Activated CD8-positive, alpha-beta T cell treated with anti-CD3 and anti-CD28 coated beads for 36 hours (primary cell): ENCODE data around the gene HNRNPU. TPM values are rescaled to one million over a fixed set of nuclear protein-coding genes. Genes with fewer than 3 reads are reported as not detected.

Experiments
- ATAC-seq: fragments of 200-7000 bp; cut with Tn5 transposase; one replicate; pipeline ENCODE4 v1.10.0; 2021; ENCODE audit warnings: mild to moderate bottlenecking, moderate library complexity
- CTCF ChIA-PET: fragments of 350-600 bp; sonication (Branson Sonifier 250); formaldehyde crosslinking; loops from one replicate; lab custom pipeline; 2021; ENCODE audit warnings: antibody characterized with exemption; lab: Charles Lee
- POLR2A ChIA-PET: fragments of 350-600 bp; sonication (Branson Sonifier 250); formaldehyde crosslinking; loops from one replicate; lab custom pipeline; 2021; ENCODE audit warnings: antibody characterized with exemption; lab: Charles Lee
- DNase-seq: peaks from one replicate; pipeline ENCODE4 v3.0.0-alpha.2; 2020
- H3K27ac Mint-ChIP-seq: one replicate; pipeline ENCODE4 v1.8.0; 2021; ENCODE audit warnings: mild to moderate bottlenecking, mixed read lengths
- H3K27me3 Mint-ChIP-seq: one replicate; pipeline ENCODE4 v1.8.0; 2021; ENCODE audit warnings: mixed read lengths
- H3K36me3 Mint-ChIP-seq: one replicate; pipeline ENCODE4 v1.8.0; 2021; ENCODE audit warnings: low read depth, mixed read lengths
- H3K4me1 Mint-ChIP-seq: one replicate; pipeline ENCODE4 v1.8.0; 2021; ENCODE audit warnings: low read depth, mixed read lengths
- H3K4me3 Mint-ChIP-seq: one replicate; pipeline ENCODE4 v1.8.0; 2021; ENCODE audit warnings: mild to moderate bottlenecking, moderate library complexity, mixed read lengths
- H3K9me3 Mint-ChIP-seq: one replicate; pipeline ENCODE4 v1.8.0; 2021; ENCODE audit warnings: mixed read lengths
- intact Hi-C: fragments of 100-400 bp; cut with micrococcal nuclease; formaldehyde crosslinking; loops from one replicate; pipeline ENCODE4 v1.10.0; 2022
- total RNA-seq, 2 experiments: library from RNA; stranded (reverse); gene quantifications; one replicate each; pipeline ENCODE4 v1.2.3, GENCODE V29; 2021
- TF ChIP-seq, protein P1 (sequence below): fragments of 200-600 bp; IDR thresholded peaks from one replicate; pipeline ENCODE4 v1.8.0; 2022; ENCODE audit warnings: antibody characterized with exemption, mild to moderate bottlenecking

HNRNPU gene
- total RNA-seq, 2 experiments from 2014 or later = 469 to 474 TPM

DNA sequence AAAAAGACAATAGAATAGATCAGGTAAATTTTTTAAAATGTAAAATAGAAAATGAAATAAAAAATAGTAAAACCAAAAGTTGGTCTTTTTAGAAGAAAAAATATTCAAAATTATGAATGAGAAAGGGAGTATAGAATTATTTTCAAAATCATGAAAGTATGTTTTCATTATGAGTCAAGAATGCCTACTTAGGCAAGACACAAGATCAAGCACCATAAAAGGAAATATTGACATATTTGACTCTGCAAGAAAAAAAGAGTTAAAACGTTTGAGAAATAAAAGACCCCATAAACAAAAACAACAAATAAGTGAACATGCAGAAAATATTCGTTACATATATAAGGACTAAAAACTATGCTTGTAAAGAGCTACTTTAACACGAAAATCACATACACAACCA is 33.7 kb downstream of the HNRNPU start:
- Mint-ChIP-seq H3K27me3 (no peaks in the 10 kb centered on the region), H3K27ac (no peak overlapping the region), H3K36me3 (no peaks in the 10 kb centered on the region), H3K4me1 (peaks cover 2% of the 10 kb centered on the region), H3K4me3 (no peak overlapping the region), H3K9me3 (no peaks in the 10 kb centered on the region)
- TF ChIP-seq, protein P1, sequence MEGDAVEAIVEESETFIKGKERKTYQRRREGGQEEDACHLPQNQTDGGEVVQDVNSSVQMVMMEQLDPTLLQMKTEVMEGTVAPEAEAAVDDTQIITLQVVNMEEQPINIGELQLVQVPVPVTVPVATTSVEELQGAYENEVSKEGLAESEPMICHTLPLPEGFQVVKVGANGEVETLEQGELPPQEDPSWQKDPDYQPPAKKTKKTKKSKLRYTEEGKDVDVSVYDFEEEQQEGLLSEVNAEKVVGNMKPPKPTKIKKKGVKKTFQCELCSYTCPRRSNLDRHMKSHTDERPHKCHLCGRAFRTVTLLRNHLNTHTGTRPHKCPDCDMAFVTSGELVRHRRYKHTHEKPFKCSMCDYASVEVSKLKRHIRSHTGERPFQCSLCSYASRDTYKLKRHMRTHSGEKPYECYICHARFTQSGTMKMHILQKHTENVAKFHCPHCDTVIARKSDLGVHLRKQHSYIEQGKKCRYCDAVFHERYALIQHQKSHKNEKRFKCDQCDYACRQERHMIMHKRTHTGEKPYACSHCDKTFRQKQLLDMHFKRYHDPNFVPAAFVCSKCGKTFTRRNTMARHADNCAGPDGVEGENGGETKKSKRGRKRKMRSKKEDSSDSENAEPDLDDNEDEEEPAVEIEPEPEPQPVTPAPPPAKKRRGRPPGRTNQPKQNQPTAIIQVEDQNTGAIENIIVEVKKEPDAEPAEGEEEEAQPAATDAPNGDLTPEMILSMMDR = no peak
- intact Hi-C loops = loop anchor here (10.0 kb wide), 1 partner anchor 144 kb away; no protein-coding TSS in a partner anchor
- DNase-seq (no peak), ATAC-seq (no peak)
- ChIA-PET CTCF (interaction anchor here (1.2 to 2.5 kb wide), 3 partner anchors 13 to 212 kb away, joined by 3 to 11 read pairs (median 9); no protein-coding TSS in a partner anchor), POLR2A (interaction anchor here (1.3 kb wide), 1 partner anchor 34 kb away, joined by 3 read pairs; the partner anchor contains the start of gene HNRNPU)

DNA sequence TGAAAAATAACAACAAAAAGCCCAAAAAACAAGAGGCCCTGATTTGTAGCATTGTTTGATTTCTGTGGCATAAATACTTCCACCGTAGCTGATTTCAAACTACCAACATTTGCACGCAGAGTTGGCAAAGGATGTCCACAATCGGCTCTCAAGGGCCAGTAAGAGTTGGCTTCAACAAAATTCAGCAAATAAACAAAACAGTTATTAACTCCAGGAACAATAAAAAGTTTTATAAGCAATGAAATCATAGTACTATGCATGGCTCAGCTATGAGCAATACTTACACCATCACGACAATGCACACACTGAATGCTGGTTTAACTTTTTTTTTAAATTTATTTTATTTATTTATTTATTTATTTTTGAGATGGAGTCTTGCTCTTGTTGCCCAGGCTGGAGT is 37.6 kb downstream of the HNRNPU start:
- intact Hi-C loops = no loop called here
- CTCF ChIA-PET = no interaction called here
- ATAC-seq (no peak), DNase-seq (no peak)
- H3K4me3 Mint-ChIP-seq = no peak overlapping the region
- H3K9me3 Mint-ChIP-seq = no peaks in the 10 kb centered on the region
- TF ChIP-seq, protein P1 = no peak
- POLR2A ChIA-PET = no interaction called here
- H3K27me3 Mint-ChIP-seq = no peaks in the 10 kb centered on the region
- no peaks in the 10 kb centered on the region for H3K36me3 Mint-ChIP-seq
- no peaks in the 10 kb centered on the region for H3K4me1 Mint-ChIP-seq
- H3K27ac Mint-ChIP-seq = no peak overlapping the region

DNA sequence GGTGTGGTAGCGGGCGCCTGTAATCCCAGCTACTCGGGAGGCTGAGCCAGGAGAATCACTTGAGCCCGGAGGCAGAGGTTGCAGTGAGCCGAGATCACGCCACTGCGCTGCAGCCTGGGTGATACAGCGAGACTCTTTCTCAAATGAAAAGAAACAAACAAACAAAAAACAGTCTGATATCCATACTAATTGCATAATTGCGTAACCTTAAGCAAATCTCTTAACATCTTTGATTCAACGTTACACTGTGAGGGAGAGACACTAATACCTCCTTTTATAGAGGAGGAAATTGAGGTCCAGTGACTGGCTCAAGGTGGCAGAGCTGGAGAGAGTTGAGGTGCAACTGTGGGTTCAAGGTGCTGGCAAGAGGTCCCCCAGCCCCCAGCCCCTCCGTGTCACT is 41.5 kb downstream of the HNRNPU start:
- DNase-seq (no peak), ATAC-seq (no peak)
- H3K4me3 Mint-ChIP-seq = no peak overlapping the region
- no peaks in the 10 kb centered on the region for H3K27me3 Mint-ChIP-seq
- POLR2A ChIA-PET = interaction anchor here (3.5 kb wide), 1 partner anchor 12 kb away, joined by 13 read pairs; the partner anchor contains the start of gene COX20
- TF ChIP-seq, protein P1 = no peak
- H3K36me3 Mint-ChIP-seq = no peaks in the 10 kb centered on the region
- CTCF ChIA-PET = no interaction called here
- H3K9me3 Mint-ChIP-seq = no peaks in the 10 kb centered on the region
- H3K4me1 Mint-ChIP-seq = no peaks in the 10 kb centered on the region
- H3K27ac Mint-ChIP-seq = no peak overlapping the region
- intact Hi-C loops = no loop called here

DNA sequence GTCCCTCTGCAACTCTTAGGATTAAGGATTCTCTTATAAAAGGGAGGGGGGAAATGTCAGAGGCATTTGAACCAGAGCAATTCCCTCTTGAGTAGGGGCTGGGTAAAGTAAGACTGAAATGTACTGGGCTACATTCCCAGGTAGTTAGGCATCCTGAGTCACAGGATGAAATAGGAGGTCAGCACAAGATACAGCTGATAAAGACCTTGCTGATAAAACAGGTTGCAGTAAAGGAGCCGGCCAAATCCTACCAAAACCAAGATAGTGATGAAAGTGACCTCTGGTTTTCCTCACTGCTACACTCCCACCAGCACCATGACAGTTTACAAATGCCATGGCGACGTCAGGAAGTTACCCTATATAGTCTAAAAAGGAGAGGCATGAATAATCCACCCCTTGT is 43.2 kb downstream of the HNRNPU start:
- no peak overlapping the region for H3K4me3 Mint-ChIP-seq

DNA sequence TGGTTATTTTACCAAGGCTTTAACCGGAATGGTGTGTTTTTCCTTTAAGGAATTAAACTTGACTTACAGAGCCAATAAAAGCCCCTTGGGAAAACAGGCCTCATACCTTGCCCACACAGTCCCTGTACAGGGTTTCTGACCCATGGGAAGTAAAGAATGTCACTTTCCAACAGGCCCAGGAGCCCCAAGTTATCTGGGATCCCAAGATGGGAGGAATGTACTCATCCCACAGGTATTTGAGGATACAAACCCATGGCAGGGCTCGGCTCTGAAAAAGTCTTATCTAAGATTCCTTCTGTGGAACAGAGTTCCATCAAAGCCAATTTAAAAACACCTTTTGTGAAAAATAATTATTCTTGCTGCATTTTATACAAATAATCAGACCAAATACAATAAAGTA is 44.2 kb downstream of the HNRNPU start:
- Mint-ChIP-seq H3K4me1 (no peaks in the 10 kb centered on the region), H3K4me3 (no peak overlapping the region), H3K27me3 (no peaks in the 10 kb centered on the region), H3K9me3 (no peaks in the 10 kb centered on the region), H3K27ac (no peak overlapping the region), H3K36me3 (no peaks in the 10 kb centered on the region)
- DNase-seq (no peak), ATAC-seq (no peak)
- ChIA-PET POLR2A (no interaction called here), CTCF (interaction anchor here (1.7 kb wide), 1 partner anchor 222 kb away, joined by 4 read pairs; no protein-coding TSS in a partner anchor)
- TF ChIP-seq, protein P1 = no peak
- intact Hi-C loops = no loop called here

More for the DNA sequence above, 43.2 kb downstream of the HNRNPU start:
- intact Hi-C loops = no loop called here
- POLR2A ChIA-PET = no interaction called here
- Mint-ChIP-seq H3K27ac (no peak overlapping the region), H3K4me1 (no peaks in the 10 kb centered on the region), H3K9me3 (no peaks in the 10 kb centered on the region), H3K36me3 (no peaks in the 10 kb centered on the region), H3K27me3 (no peaks in the 10 kb centered on the region)
- CTCF ChIA-PET = interaction anchor here (1.7 kb wide), 1 partner anchor 221 kb away, joined by 4 read pairs; no protein-coding TSS in a partner anchor
- no peak for ATAC-seq
- DNase-seq = no peak
- TF ChIP-seq, protein P1 = no peak
